Osteoblast (primary cell): Measurements from ENCODE around the gene MGRN1. TPM values are rescaled to one million over a fixed set of nuclear protein-coding genes. Genes with fewer than 3 reads are reported as not detected.

Experiments used
- DNase-seq: peaks from one replicate; pipeline ENCODE4 v3.0.0; 2011; ENCODE audit warnings: low spot score, mixed read lengths; ENCODE audit not compliant: insufficient read length; ENCODE audit errors: missing footprints
- H2AFZ ChIP-seq: 2 replicates; pipeline ENCODE4 v1.6.0; 2011; ENCODE audit warnings: mild to moderate bottlenecking, low read length
- H3K27ac ChIP-seq: 2 replicates; pipeline ENCODE4 v1.5.1; 2011; ENCODE audit warnings: mild to moderate bottlenecking, low read depth, low read length, moderate library complexity
- H3K27me3 ChIP-seq: 2 replicates; pipeline ENCODE4 v1.6.0; 2012; ENCODE audit warnings: mild to moderate bottlenecking, control low read depth, inconsistent platforms, low read length, moderate library complexity; ENCODE audit not compliant: insufficient read depth
- H3K36me3 ChIP-seq: 2 replicates; pipeline ENCODE4 v1.5.1; 2011; ENCODE audit warnings: mild to moderate bottlenecking, low read length, control low read depth, moderate library complexity; ENCODE audit not compliant: insufficient read depth
- H3K4me1 ChIP-seq: 2 replicates; pipeline ENCODE4 v1.5.1; 2011; ENCODE audit warnings: mild to moderate bottlenecking, low read length, control low read depth, moderate library complexity; ENCODE audit not compliant: insufficient read depth
- H3K4me2 ChIP-seq: 2 replicates; pipeline ENCODE4 v1.6.0; 2011; ENCODE audit warnings: mild to moderate bottlenecking, low read length; ENCODE audit not compliant: insufficient read depth
- H3K4me3 ChIP-seq: fragments of 200-600 bp; sonication (generic); 3 replicates; pipeline ENCODE4 v1.5.1; 2012; ENCODE audit warnings: mild to moderate bottlenecking, low read length, inconsistent platforms; ENCODE audit not compliant: insufficient read depth
- H3K79me2 ChIP-seq: 2 replicates; pipeline ENCODE4 v1.6.0; 2012; ENCODE audit warnings: mild to moderate bottlenecking, low read length, control low read depth, inconsistent platforms; ENCODE audit not compliant: insufficient read depth
- H3K9me3 ChIP-seq: 2 replicates; pipeline ENCODE4 v1.5.1; 2011; ENCODE audit warnings: low read depth, low read length, control low read depth
- H4K20me1 ChIP-seq: 2 replicates; pipeline ENCODE4 v1.6.0; 2012; ENCODE audit warnings: mild to moderate bottlenecking, low read length, control low read depth; ENCODE audit not compliant: insufficient read depth
- CTCF ChIP-seq: IDR thresholded peaks from 2 replicates; pipeline ENCODE4 v1.5.1; 2011; ENCODE audit warnings: mild to moderate bottlenecking, low read depth, low read length, moderate library complexity; ENCODE audit errors: extremely low read depth
- total RNA-seq: library from RNA; depleted of rRNA; stranded (reverse); fragments of >200 nt; gene quantifications from 2 replicates; pipeline ENCODE4 v1.2.3, GENCODE V29; 2012

MGRN1 gene
- total RNA-seq, 1 donor = 46.7 TPM

GRCh38 chr16:4633910-4634635, 9.4 kb downstream of the MGRN1 start:
- Histone ChIP-seq H3K36me3 (no peaks in the 10 kb centered on the region), H3K4me2 (no peak overlapping the region), H3K79me2 (peaks cover 94% of the 10 kb centered on the region), H4K20me1 (peaks cover 50% of the 10 kb centered on the region), H3K9me3 (no peaks in the 10 kb centered on the region), H3K4me1 (no peaks in the 10 kb centered on the region), H3K4me3 (no peak overlapping the region), H3K27me3 (no peaks in the 10 kb centered on the region), H2AFZ (no peak overlapping the region), H3K27ac (no peak overlapping the region)
- TF ChIP-seq CTCF = no peak
- peak; percentile 68 for DNase-seq

- Histone ChIP-seq H4K20me1 (peaks cover 56% of the 10 kb centered on the region), H3K79me2 (peaks cover 94% of the 10 kb centered on the region), H3K27ac (no peak overlapping the region), H3K9me3 (no peaks in the 10 kb centered on the region), H3K4me2 (no peak overlapping the region), H3K27me3 (no peaks in the 10 kb centered on the region), H3K36me3 (no peaks in the 10 kb centered on the region), H3K4me3 (no peak overlapping the region), H2AFZ (no peak overlapping the region), H3K4me1 (no peaks in the 10 kb centered on the region)
- TF ChIP-seq CTCF = no peak
- DNase-seq = no peak
These were observed 10.1 kb downstream of the MGRN1 start for GRCh38 chr16:4634768-4635167.

- no peak for TF ChIP-seq CTCF
- no peaks in the 10 kb centered on the region for H3K9me3 ChIP-seq
- H3K4me1 ChIP-seq = no peaks in the 10 kb centered on the region
- no peaks in the 10 kb centered on the region for H3K36me3 ChIP-seq
- peak; percentile 83 for DNase-seq
- H3K27ac ChIP-seq = no peak overlapping the region
- H3K4me3 ChIP-seq = no peak overlapping the region
- H2AFZ ChIP-seq = no peak overlapping the region
- no peaks in the 10 kb centered on the region for H3K27me3 ChIP-seq
- peaks cover 65% of the 10 kb centered on the region for H4K20me1 ChIP-seq
- H3K4me2 ChIP-seq = no peak overlapping the region
- H3K79me2 ChIP-seq = peaks cover 94% of the 10 kb centered on the region
These were observed 11.6 kb downstream of the MGRN1 start for GRCh38 chr16:4636196-4636595.

- TF ChIP-seq CTCF = no peak
- H4K20me1 ChIP-seq = peaks cover 69% of the 10 kb centered on the region
- peak; percentile 35 for DNase-seq
These were observed 13.0 kb downstream of the MGRN1 start for GRCh38 chr16:4637501-4638166.

More at GRCh38 chr16:4637501-4638166, 13.0 kb downstream of the MGRN1 start:
- no peaks in the 10 kb centered on the region for H3K4me1 ChIP-seq
- H3K79me2 ChIP-seq = peaks cover 94% of the 10 kb centered on the region
- H3K36me3 ChIP-seq = no peaks in the 10 kb centered on the region
- H3K27me3 ChIP-seq = no peaks in the 10 kb centered on the region
- H3K27ac ChIP-seq = no peak overlapping the region
- H3K4me2 ChIP-seq = no peak overlapping the region
- H2AFZ ChIP-seq = no peak overlapping the region
- H3K4me3 ChIP-seq = no peak overlapping the region
- H3K9me3 ChIP-seq = no peaks in the 10 kb centered on the region
